GM23338 (cell line): ENCODE results near the gene RAB21. TPM values are rescaled to one million over a fixed set of nuclear protein-coding genes. Genes with fewer than 3 reads are reported as not detected.
"Not testable (repeated sequence)": the region's sequence is repeated elsewhere in the genome, so short reads cannot be mapped to it uniquely, and the experiment has no call there.

Experiments
- ATAC-seq: fragments of 200-7000 bp; cut with Tn5 transposase; 3 replicates; pipeline ENCODE4 v1.9.1; 2020
- DNase-seq: peaks from one replicate; pipeline ENCODE4 v3.0.0-alpha.2; 2015; ENCODE audit warnings: low spot score
- H2AFZ ChIP-seq: fragments of 200-600 bp; sonication (generic); 2 replicates; pipeline ENCODE4 v1.8.0; 2016; ENCODE audit warnings: antibody characterized with exemption, mild to moderate bottlenecking, moderate library complexity
- H3F3A ChIP-seq: fragments of 200-600 bp; sonication (generic); replicated peaks from 2 replicates; pipeline ENCODE4 v1.8.0; 2017; ENCODE audit warnings: antibody characterized with exemption, mixed run types, low read depth
- H3K27ac ChIP-seq: fragments of 200-600 bp; sonication (generic); 2 replicates; pipeline ENCODE4 v1.6.1; 2016; ENCODE audit warnings: low read depth
- H3K27me3 ChIP-seq: fragments of 200-600 bp; sonication (generic); 2 replicates; pipeline ENCODE4 v1.8.0; 2016; ENCODE audit warnings: mild to moderate bottlenecking, mixed run types, moderate library complexity; ENCODE audit not compliant: insufficient read depth
- H3K36me3 ChIP-seq: fragments of 200-600 bp; sonication (generic); 2 replicates; pipeline ENCODE4 v1.8.0; 2016; ENCODE audit warnings: mild to moderate bottlenecking; ENCODE audit not compliant: insufficient read depth
- H3K4me1 ChIP-seq: fragments of 200-600 bp; sonication (generic); 2 replicates; pipeline ENCODE4 v1.8.0; 2016; ENCODE audit warnings: mild to moderate bottlenecking, moderate library complexity; ENCODE audit not compliant: insufficient read depth
- H3K4me2 ChIP-seq: fragments of 200-600 bp; sonication (generic); 2 replicates; pipeline ENCODE4 v1.7.1; 2017; ENCODE audit warnings: mixed run types
- H3K4me3 ChIP-seq: fragments of 200-600 bp; sonication (generic); 2 replicates; pipeline ENCODE4 v1.6.1; 2016; ENCODE audit warnings: mixed run types
- H3K79me2 ChIP-seq: fragments of 200-600 bp; sonication (generic); replicated peaks from 2 replicates; pipeline ENCODE4 v1.8.0; 2017; ENCODE audit warnings: mild to moderate bottlenecking; ENCODE audit not compliant: insufficient read depth
- H3K9me2 ChIP-seq: fragments of 200-600 bp; sonication (generic); 2 replicates; pipeline ENCODE4 v1.8.0; 2017; ENCODE audit not compliant: insufficient read depth
- H4K20me1 ChIP-seq: fragments of 200-600 bp; sonication (generic); replicated peaks from 2 replicates; pipeline ENCODE4 v1.8.0; 2017; ENCODE audit warnings: mild to moderate bottlenecking; ENCODE audit not compliant: insufficient read depth
- H3K27ac Mint-ChIP-seq: 2 replicates; pipeline ENCODE4 v1.8.0; 2020; ENCODE audit warnings: inconsistent platforms, mild to moderate bottlenecking, moderate library complexity, mixed read lengths
- H3K27me3 Mint-ChIP-seq: 3 replicates; pipeline ENCODE4 v1.8.0; 2022; ENCODE audit warnings: low read depth, mild to moderate bottlenecking, moderate library complexity, mixed read lengths, inconsistent platforms; ENCODE audit not compliant: insufficient read depth, poor library complexity
- H3K36me3 Mint-ChIP-seq: 3 replicates; pipeline ENCODE4 v1.8.0; 2021; ENCODE audit warnings: low read depth, mild to moderate bottlenecking, inconsistent platforms, moderate library complexity, mixed read lengths
- H3K4me1 Mint-ChIP-seq: 3 replicates; pipeline ENCODE4 v1.8.0; 2020; ENCODE audit warnings: mild to moderate bottlenecking, inconsistent platforms, mixed read lengths
- H3K4me3 Mint-ChIP-seq: 3 replicates; pipeline ENCODE4 v1.8.0; 2021; ENCODE audit warnings: moderate library complexity, mild to moderate bottlenecking, inconsistent platforms, mixed read lengths
- H3K9me3 Mint-ChIP-seq: 3 replicates; pipeline ENCODE4 v1.8.0; 2020; ENCODE audit warnings: moderate library complexity, mild to moderate bottlenecking, inconsistent platforms, mixed read lengths
- ZNF462 ChIP-seq: fragments of 250-450 bp; sonication (Bioruptor Pico); IDR thresholded peaks from 2 replicates; pipeline ENCODE4 v1.5.0; 2020; ENCODE audit warnings: mild to moderate bottlenecking, moderate library complexity
- polyA plus RNA-seq: library from polyadenylated mRNA; unstranded; fragments of >200 nt; fragmentation: Nextera tagmentation; extraction: Ambion mirVana; gene quantifications from 2 replicates; pipeline ENCODE4 v1.2.1, GENCODE V29; 2016
- total RNA-seq: library from RNA; depleted of rRNA; stranded (reverse); fragments of >200 nt; shearing (Covaris generic); gene quantifications from 2 replicates; pipeline ENCODE4 v1.2.3, GENCODE V29; 2014

The RAB21 gene
- total and polyA plus RNA-seq, 2 experiments from 2014 or later, result 9.8 to 27.2 TPM

- no peak for TF ChIP-seq ZNF462 (CRISPR knock-in tag)
Observed at GRCh38 chr12:71810921-71811320, 56.3 kb downstream of the RAB21 start (continued).

DNA sequence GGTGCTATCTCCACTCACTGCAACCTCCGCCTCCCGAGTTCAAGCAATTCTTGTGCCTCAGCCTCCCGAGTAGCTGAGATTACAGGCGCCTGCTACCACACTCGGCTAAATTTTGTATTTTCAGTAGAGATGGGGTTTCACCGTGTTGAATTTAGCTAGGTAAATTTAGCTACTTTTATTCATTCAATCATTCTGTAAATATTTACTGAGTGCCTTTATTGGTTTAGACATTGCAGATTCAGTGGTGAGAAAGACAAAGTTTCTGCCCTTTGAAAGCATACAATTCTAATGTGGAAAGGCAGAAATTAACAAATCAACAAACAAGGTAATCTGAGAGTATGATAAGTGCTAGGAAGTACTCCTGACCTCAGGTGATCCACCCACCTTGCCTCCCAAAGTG lies 60.6 kb downstream of the RAB21 start:
- H3K27me3 Mint-ChIP-seq, H3K9me2 ChIP-seq, H3K4me3 Mint-ChIP-seq, H3K36me3 Mint-ChIP-seq, H3K4me1 ChIP-seq, H3K27ac Mint-ChIP-seq, H3K4me1 Mint-ChIP-seq, H3K79me2 ChIP-seq, H3K9me3 Mint-ChIP-seq, H3K27me3 ChIP-seq, ATAC-seq, H4K20me1 ChIP-seq, H3K4me2 ChIP-seq, H3F3A ChIP-seq, DNase-seq, H3K4me3 ChIP-seq, H3K36me3 ChIP-seq, H3K27ac ChIP-seq: not testable (repeated sequence)
- H2AFZ ChIP-seq, result peak overlapping the region; percentile 73; the same call in 1 of the 2 replicates

- not testable (repeated sequence) for H3K27ac Mint-ChIP-seq, H3K27ac ChIP-seq, ATAC-seq, H3K4me3 Mint-ChIP-seq, H3K9me3 Mint-ChIP-seq, H3K4me2 ChIP-seq, H3K36me3 Mint-ChIP-seq, H3K27me3 ChIP-seq, H3K27me3 Mint-ChIP-seq, H3F3A ChIP-seq, H3K4me1 Mint-ChIP-seq, H3K4me1 ChIP-seq, H4K20me1 ChIP-seq, DNase-seq, H3K9me2 ChIP-seq, H3K4me3 ChIP-seq, H3K79me2 ChIP-seq, H3K36me3 ChIP-seq, H2AFZ ChIP-seq
Observed at GRCh38 chr12:71822088-71822487, 67.4 kb downstream of the RAB21 start.
